Measurements from ENCODE around the gene ZNF672. TPM values are rescaled to one million over a fixed set of nuclear protein-coding genes. Genes with fewer than 3 reads are reported as not detected.
A peak's percentile ranks its signal among the peaks of the same experiment; 100 is the strongest.

ZNF672 gene
- total and polyA plus RNA-seq, 2 of the 13 experiments (the other 11 are each of a cell fraction or from before 2014, with no cell fraction given): 17.2 to 22.9 TPM

DNA sequence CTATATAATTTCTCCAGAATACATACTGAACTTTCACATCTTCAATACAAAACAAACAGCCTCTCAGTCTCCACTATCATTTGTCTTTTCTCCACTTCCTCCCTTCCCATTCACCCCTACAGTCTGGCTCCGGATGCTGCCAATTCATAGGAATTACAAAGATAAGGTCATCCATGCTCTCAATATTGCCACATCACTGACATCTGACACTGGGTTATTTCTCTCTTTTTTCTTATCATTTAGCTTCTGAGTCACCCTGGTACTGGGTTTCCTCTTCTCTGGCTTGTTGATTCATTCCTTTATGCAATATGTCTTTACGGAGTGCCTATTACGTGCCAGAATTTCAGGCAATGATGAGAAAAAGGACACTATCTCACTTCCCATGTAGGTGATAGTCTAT is 9.2 kb upstream of the ZNF672 start (continued):
- TF ChIP-seq, protein P1, sequence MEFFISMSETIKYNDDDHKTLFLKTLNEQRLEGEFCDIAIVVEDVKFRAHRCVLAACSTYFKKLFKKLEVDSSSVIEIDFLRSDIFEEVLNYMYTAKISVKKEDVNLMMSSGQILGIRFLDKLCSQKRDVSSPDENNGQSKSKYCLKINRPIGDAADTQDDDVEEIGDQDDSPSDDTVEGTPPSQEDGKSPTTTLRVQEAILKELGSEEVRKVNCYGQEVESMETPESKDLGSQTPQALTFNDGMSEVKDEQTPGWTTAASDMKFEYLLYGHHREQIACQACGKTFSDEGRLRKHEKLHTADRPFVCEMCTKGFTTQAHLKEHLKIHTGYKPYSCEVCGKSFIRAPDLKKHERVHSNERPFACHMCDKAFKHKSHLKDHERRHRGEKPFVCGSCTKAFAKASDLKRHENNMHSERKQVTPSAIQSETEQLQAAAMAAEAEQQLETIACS (CRISPR knock-in tag; IDR thresholded peaks at IDR 0.05): no peak
- TF ChIP-seq PHF8 (CRISPR knock-in tag; IDR thresholded peaks at IDR 0.05): no peak
- TF ChIP-seq, protein P2, sequence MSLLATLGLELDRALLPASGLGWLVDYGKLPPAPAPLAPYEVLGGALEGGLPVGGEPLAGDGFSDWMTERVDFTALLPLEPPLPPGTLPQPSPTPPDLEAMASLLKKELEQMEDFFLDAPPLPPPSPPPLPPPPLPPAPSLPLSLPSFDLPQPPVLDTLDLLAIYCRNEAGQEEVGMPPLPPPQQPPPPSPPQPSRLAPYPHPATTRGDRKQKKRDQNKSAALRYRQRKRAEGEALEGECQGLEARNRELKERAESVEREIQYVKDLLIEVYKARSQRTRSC (CRISPR knock-in tag; IDR thresholded peaks at IDR 0.05; ENCODE audit: low read depth): no peak
- no peak for TF ChIP-seq PTBP1 (IDR thresholded peaks at IDR 0.05; ENCODE audit: low read depth, low read length, poor library complexity, severe bottlenecking)
- TF ChIP-seq GFI1 (CRISPR knock-in tag; IDR thresholded peaks at IDR 0.05; ENCODE audit: borderline replicate concordance): no peak
- TF ChIP-seq ZNF20 (CRISPR knock-in tag; IDR thresholded peaks at IDR 0.05): no peak
- TF ChIP-seq CC2D1A (CRISPR knock-in tag; IDR thresholded peaks at IDR 0.05): no peak
- no peak for TF ChIP-seq ZNF850 (CRISPR knock-in tag; conservative IDR thresholded peaks at IDR 0.05)
- no peak for TF ChIP-seq DNMT3B (CRISPR knock-in tag; conservative IDR thresholded peaks at IDR 0.05)
- TF ChIP-seq SP5 (CRISPR knock-in tag; IDR thresholded peaks at IDR 0.05; ENCODE audit: borderline replicate concordance, low read depth): no peak
- no peak for TF ChIP-seq ZNF263 (CRISPR knock-in tag; IDR thresholded peaks at IDR 0.05)
- TF ChIP-seq TSC22D2 (CRISPR knock-in tag; IDR thresholded peaks at IDR 0.05; ENCODE audit: borderline replicate concordance): no peak
- TF ChIP-seq, protein P3, sequence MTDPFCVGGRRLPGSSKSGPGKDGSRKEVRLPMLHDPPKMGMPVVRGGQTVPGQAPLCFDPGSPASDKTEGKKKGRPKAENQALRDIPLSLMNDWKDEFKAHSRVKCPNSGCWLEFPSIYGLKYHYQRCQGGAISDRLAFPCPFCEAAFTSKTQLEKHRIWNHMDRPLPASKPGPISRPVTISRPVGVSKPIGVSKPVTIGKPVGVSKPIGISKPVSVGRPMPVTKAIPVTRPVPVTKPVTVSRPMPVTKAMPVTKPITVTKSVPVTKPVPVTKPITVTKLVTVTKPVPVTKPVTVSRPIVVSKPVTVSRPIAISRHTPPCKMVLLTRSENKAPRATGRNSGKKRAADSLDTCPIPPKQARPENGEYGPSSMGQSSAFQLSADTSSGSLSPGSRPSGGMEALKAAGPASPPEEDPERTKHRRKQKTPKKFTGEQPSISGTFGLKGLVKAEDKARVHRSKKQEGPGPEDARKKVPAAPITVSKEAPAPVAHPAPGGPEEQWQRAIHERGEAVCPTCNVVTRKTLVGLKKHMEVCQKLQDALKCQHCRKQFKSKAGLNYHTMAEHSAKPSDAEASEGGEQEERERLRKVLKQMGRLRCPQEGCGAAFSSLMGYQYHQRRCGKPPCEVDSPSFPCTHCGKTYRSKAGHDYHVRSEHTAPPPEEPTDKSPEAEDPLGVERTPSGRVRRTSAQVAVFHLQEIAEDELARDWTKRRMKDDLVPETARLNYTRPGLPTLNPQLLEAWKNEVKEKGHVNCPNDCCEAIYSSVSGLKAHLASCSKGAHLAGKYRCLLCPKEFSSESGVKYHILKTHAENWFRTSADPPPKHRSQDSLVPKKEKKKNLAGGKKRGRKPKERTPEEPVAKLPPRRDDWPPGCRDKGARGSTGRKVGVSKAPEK (CRISPR knock-in tag; IDR thresholded peaks at IDR 0.05; ENCODE audit: borderline replicate concordance): no peak
- no peak for TF ChIP-seq GLI4 (CRISPR knock-in tag; IDR thresholded peaks at IDR 0.05; ENCODE audit: borderline replicate concordance)
- TF ChIP-seq SALL2 (CRISPR knock-in tag; IDR thresholded peaks at IDR 0.05): no peak
- TF ChIP-seq ZNF329 (CRISPR knock-in tag; IDR thresholded peaks at IDR 0.05; ENCODE audit: low read depth): no peak
- TF ChIP-seq, protein P4, sequence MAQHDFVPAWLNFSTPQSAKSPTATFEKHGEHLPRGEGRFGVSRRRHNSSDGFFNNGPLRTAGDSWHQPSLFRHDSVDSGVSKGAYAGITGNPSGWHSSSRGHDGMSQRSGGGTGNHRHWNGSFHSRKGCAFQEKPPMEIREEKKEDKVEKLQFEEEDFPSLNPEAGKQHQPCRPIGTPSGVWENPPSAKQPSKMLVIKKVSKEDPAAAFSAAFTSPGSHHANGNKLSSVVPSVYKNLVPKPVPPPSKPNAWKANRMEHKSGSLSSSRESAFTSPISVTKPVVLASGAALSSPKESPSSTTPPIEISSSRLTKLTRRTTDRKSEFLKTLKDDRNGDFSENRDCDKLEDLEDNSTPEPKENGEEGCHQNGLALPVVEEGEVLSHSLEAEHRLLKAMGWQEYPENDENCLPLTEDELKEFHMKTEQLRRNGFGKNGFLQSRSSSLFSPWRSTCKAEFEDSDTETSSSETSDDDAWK (CRISPR knock-in tag; IDR thresholded peaks at IDR 0.05): no peak
- TF ChIP-seq KMT2B (CRISPR knock-in tag; IDR thresholded peaks at IDR 0.05): no peak
- no peak for TF ChIP-seq RBM22 (optimal IDR thresholded peaks at IDR 0.05; ENCODE audit: low read length)
- TF ChIP-seq BRCA1 (CRISPR knock-in tag; IDR thresholded peaks at IDR 0.05): no peak
- TF ChIP-seq RXRA (CRISPR knock-in tag; IDR thresholded peaks at IDR 0.05): no peak; the same call in 1 of the 2 replicates
- TF ChIP-seq, protein P5, sequence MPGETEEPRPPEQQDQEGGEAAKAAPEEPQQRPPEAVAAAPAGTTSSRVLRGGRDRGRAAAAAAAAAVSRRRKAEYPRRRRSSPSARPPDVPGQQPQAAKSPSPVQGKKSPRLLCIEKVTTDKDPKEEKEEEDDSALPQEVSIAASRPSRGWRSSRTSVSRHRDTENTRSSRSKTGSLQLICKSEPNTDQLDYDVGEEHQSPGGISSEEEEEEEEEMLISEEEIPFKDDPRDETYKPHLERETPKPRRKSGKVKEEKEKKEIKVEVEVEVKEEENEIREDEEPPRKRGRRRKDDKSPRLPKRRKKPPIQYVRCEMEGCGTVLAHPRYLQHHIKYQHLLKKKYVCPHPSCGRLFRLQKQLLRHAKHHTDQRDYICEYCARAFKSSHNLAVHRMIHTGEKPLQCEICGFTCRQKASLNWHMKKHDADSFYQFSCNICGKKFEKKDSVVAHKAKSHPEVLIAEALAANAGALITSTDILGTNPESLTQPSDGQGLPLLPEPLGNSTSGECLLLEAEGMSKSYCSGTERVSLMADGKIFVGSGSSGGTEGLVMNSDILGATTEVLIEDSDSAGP (CRISPR knock-in tag; IDR thresholded peaks at IDR 0.05; ENCODE audit: borderline replicate concordance): no peak
- TF ChIP-seq CREB1 (IDR thresholded peaks at IDR 0.05): peak; percentile 43; the same call in 1 of the 2 replicates
- TF ChIP-seq CREB1 (CRISPR knock-in tag; IDR thresholded peaks at IDR 0.05): peak; percentile 66
- TF ChIP-seq STAT5B (CRISPR knock-in tag; IDR thresholded peaks at IDR 0.05): no peak

Measured in HepG2 (cell line).